ENCODE data around the gene MACF1.
"Not testable (repeated sequence)": the region's sequence is repeated elsewhere in the genome, so short reads cannot be mapped to it uniquely, and the experiment has no call there.

MACF1 gene

GRCh38 chr1:39501666-39502065, 297.2 kb downstream of the MACF1 start:
- H3K4me3 ChIP-seq (ENCODE audit: insufficient read depth, low read depth, low read length, poor library complexity, severe bottlenecking), result no peak overlapping the region
- no peaks in the 10 kb centered on the region for H3K4me1 ChIP-seq (ENCODE audit: control insufficient read depth, insufficient read depth, low read length, poor library complexity, severe bottlenecking)
- no peak for DNase-seq
- no peaks in the 10 kb centered on the region for H3K27me3 ChIP-seq (replicated peaks; ENCODE audit: control insufficient read depth, insufficient read depth, low read length, poor library complexity, severe bottlenecking)
- no peaks in the 10 kb centered on the region for H3K9me3 ChIP-seq (ENCODE audit: control insufficient read depth, low read length)
- no peak overlapping the region for H3K27ac ChIP-seq (ENCODE audit: insufficient read depth, low read length, poor library complexity, severe bottlenecking)
- no peaks in the 10 kb centered on the region for H3K36me3 ChIP-seq (ENCODE audit: control insufficient read depth, insufficient read depth, low read length)

GRCh38 chr1:39504436-39504835, 299.9 kb downstream of the MACF1 start:
- not testable (repeated sequence) for H3K4me3 ChIP-seq (ENCODE audit: insufficient read depth, low read depth, low read length, poor library complexity, severe bottlenecking); H3K4me1 ChIP-seq (ENCODE audit: control insufficient read depth, insufficient read depth, low read length, poor library complexity, severe bottlenecking); H3K9me3 ChIP-seq (ENCODE audit: control insufficient read depth, low read length); H3K27me3 ChIP-seq (replicated peaks; ENCODE audit: control insufficient read depth, insufficient read depth, low read length, poor library complexity, severe bottlenecking); DNase-seq; H3K27ac ChIP-seq (ENCODE audit: insufficient read depth, low read length, poor library complexity, severe bottlenecking); H3K36me3 ChIP-seq (ENCODE audit: control insufficient read depth, insufficient read depth, low read length)

- H3K27ac ChIP-seq (ENCODE audit: insufficient read depth, low read length, poor library complexity, severe bottlenecking), result no peak overlapping the region
- H3K36me3 ChIP-seq (ENCODE audit: control insufficient read depth, insufficient read depth, low read length), result no peaks in the 10 kb centered on the region
- no peaks in the 10 kb centered on the region for H3K9me3 ChIP-seq (ENCODE audit: control insufficient read depth, low read length)
- H3K27me3 ChIP-seq (replicated peaks; ENCODE audit: control insufficient read depth, insufficient read depth, low read length, poor library complexity, severe bottlenecking), result no peaks in the 10 kb centered on the region
- no peak for DNase-seq
- H3K4me3 ChIP-seq (ENCODE audit: insufficient read depth, low read depth, low read length, poor library complexity, severe bottlenecking), result no peak overlapping the region
- no peaks in the 10 kb centered on the region for H3K4me1 ChIP-seq (ENCODE audit: control insufficient read depth, insufficient read depth, low read length, poor library complexity, severe bottlenecking)
These were observed 300.8 kb downstream of the MACF1 start for GRCh38 chr1:39505289-39505688.

GRCh38 chr1:39507230-39507928, 302.9 kb downstream of the MACF1 start:
- DNase-seq, result no peak

GRCh38 chr1:39508266-39508665, 303.8 kb downstream of the MACF1 start:
- H3K9me3 ChIP-seq (ENCODE audit: control insufficient read depth, low read length), result no peaks in the 10 kb centered on the region
- no peak overlapping the region for H3K4me3 ChIP-seq (ENCODE audit: insufficient read depth, low read depth, low read length, poor library complexity, severe bottlenecking)
- no peak overlapping the region for H3K27ac ChIP-seq (ENCODE audit: insufficient read depth, low read length, poor library complexity, severe bottlenecking)
- H3K27me3 ChIP-seq (replicated peaks; ENCODE audit: control insufficient read depth, insufficient read depth, low read length, poor library complexity, severe bottlenecking), result no peaks in the 10 kb centered on the region
- H3K36me3 ChIP-seq (ENCODE audit: control insufficient read depth, insufficient read depth, low read length), result no peaks in the 10 kb centered on the region
- DNase-seq, result no peak
- H3K4me1 ChIP-seq (ENCODE audit: control insufficient read depth, insufficient read depth, low read length, poor library complexity, severe bottlenecking), result no peaks in the 10 kb centered on the region

More at GRCh38 chr1:39507230-39507928, 302.9 kb downstream of the MACF1 start:
- H3K4me1 ChIP-seq (ENCODE audit: control insufficient read depth, insufficient read depth, low read length, poor library complexity, severe bottlenecking), result no peaks in the 10 kb centered on the region
- no peaks in the 10 kb centered on the region for H3K36me3 ChIP-seq (ENCODE audit: control insufficient read depth, insufficient read depth, low read length)
- H3K9me3 ChIP-seq (ENCODE audit: control insufficient read depth, low read length), result no peaks in the 10 kb centered on the region
- no peak overlapping the region for H3K4me3 ChIP-seq (ENCODE audit: insufficient read depth, low read depth, low read length, poor library complexity, severe bottlenecking)
- no peaks in the 10 kb centered on the region for H3K27me3 ChIP-seq (replicated peaks; ENCODE audit: control insufficient read depth, insufficient read depth, low read length, poor library complexity, severe bottlenecking)
- H3K27ac ChIP-seq (ENCODE audit: insufficient read depth, low read length, poor library complexity, severe bottlenecking), result no peak overlapping the region

GRCh38 chr1:39508857-39509305, 304.4 kb downstream of the MACF1 start:
- H3K36me3 ChIP-seq (ENCODE audit: control insufficient read depth, insufficient read depth, low read length), result no peaks in the 10 kb centered on the region
- H3K27ac ChIP-seq (ENCODE audit: insufficient read depth, low read length, poor library complexity, severe bottlenecking), result no peak overlapping the region
- H3K4me3 ChIP-seq (ENCODE audit: insufficient read depth, low read depth, low read length, poor library complexity, severe bottlenecking), result no peak overlapping the region
- no peaks in the 10 kb centered on the region for H3K4me1 ChIP-seq (ENCODE audit: control insufficient read depth, insufficient read depth, low read length, poor library complexity, severe bottlenecking)
- DNase-seq, result no peak
- H3K9me3 ChIP-seq (ENCODE audit: control insufficient read depth, low read length), result no peaks in the 10 kb centered on the region
- H3K27me3 ChIP-seq (replicated peaks; ENCODE audit: control insufficient read depth, insufficient read depth, low read length, poor library complexity, severe bottlenecking), result no peaks in the 10 kb centered on the region

GRCh38 chr1:39509360-39510009, 305.0 kb downstream of the MACF1 start:
- Histone ChIP-seq H3K4me1 (ENCODE audit: control insufficient read depth, insufficient read depth, low read length, poor library complexity, severe bottlenecking) (no peaks in the 10 kb centered on the region), H3K27ac (ENCODE audit: insufficient read depth, low read length, poor library complexity, severe bottlenecking) (no peak overlapping the region), H3K36me3 (ENCODE audit: control insufficient read depth, insufficient read depth, low read length) (no peaks in the 10 kb centered on the region), H3K9me3 (ENCODE audit: control insufficient read depth, low read length) (no peaks in the 10 kb centered on the region), H3K27me3 (replicated peaks; ENCODE audit: control insufficient read depth, insufficient read depth, low read length, poor library complexity, severe bottlenecking) (no peaks in the 10 kb centered on the region), H3K4me3 (ENCODE audit: insufficient read depth, low read depth, low read length, poor library complexity, severe bottlenecking) (no peak overlapping the region)
- no peak for DNase-seq

GRCh38 chr1:39510570-39511186, 306.2 kb downstream of the MACF1 start:
- not testable (repeated sequence) for H3K27me3 ChIP-seq (replicated peaks; ENCODE audit: control insufficient read depth, insufficient read depth, low read length, poor library complexity, severe bottlenecking); H3K27ac ChIP-seq (ENCODE audit: insufficient read depth, low read length, poor library complexity, severe bottlenecking); H3K36me3 ChIP-seq (ENCODE audit: control insufficient read depth, insufficient read depth, low read length); H3K9me3 ChIP-seq (ENCODE audit: control insufficient read depth, low read length); H3K4me3 ChIP-seq (ENCODE audit: insufficient read depth, low read depth, low read length, poor library complexity, severe bottlenecking); H3K4me1 ChIP-seq (ENCODE audit: control insufficient read depth, insufficient read depth, low read length, poor library complexity, severe bottlenecking); DNase-seq

GRCh38 chr1:39511477-39511876, 307.0 kb downstream of the MACF1 start:
- H3K36me3 ChIP-seq (ENCODE audit: control insufficient read depth, insufficient read depth, low read length); H3K27me3 ChIP-seq (replicated peaks; ENCODE audit: control insufficient read depth, insufficient read depth, low read length, poor library complexity, severe bottlenecking); H3K27ac ChIP-seq (ENCODE audit: insufficient read depth, low read length, poor library complexity, severe bottlenecking); H3K4me1 ChIP-seq (ENCODE audit: control insufficient read depth, insufficient read depth, low read length, poor library complexity, severe bottlenecking); H3K4me3 ChIP-seq (ENCODE audit: insufficient read depth, low read depth, low read length, poor library complexity, severe bottlenecking); H3K9me3 ChIP-seq (ENCODE audit: control insufficient read depth, low read length); DNase-seq: not testable (repeated sequence)

GRCh38 chr1:39512234-39512847, 307.8 kb downstream of the MACF1 start:
- not testable (repeated sequence) for H3K27me3 ChIP-seq (replicated peaks; ENCODE audit: control insufficient read depth, insufficient read depth, low read length, poor library complexity, severe bottlenecking); H3K36me3 ChIP-seq (ENCODE audit: control insufficient read depth, insufficient read depth, low read length); H3K4me1 ChIP-seq (ENCODE audit: control insufficient read depth, insufficient read depth, low read length, poor library complexity, severe bottlenecking); DNase-seq; H3K9me3 ChIP-seq (ENCODE audit: control insufficient read depth, low read length); H3K27ac ChIP-seq (ENCODE audit: insufficient read depth, low read length, poor library complexity, severe bottlenecking); H3K4me3 ChIP-seq (ENCODE audit: insufficient read depth, low read depth, low read length, poor library complexity, severe bottlenecking)
